HepG2 (cell line): Measurements from ENCODE around the gene DNAJC18.
A peak's percentile ranks its signal among the peaks of the same experiment; 100 is the strongest.

Source experiments
- ARNTL ChIP-seq: sonication (generic); formaldehyde crosslinking; IDR thresholded peaks from 2 replicates; pipeline ENCODE4 v1.4.0; 2020; ENCODE audit warnings: mild to moderate bottlenecking, missing genetic modification reagents
- BRCA1 ChIP-seq: sonication (generic); formaldehyde crosslinking; IDR thresholded peaks from 2 replicates; pipeline ENCODE4 v1.4.0; 2020; ENCODE audit warnings: missing genetic modification reagents
- CTCF ChIP-seq: sonication (generic); formaldehyde crosslinking; IDR thresholded peaks from 2 replicates; pipeline ENCODE4 v1.5.0; 2020; ENCODE audit warnings: mild to moderate bottlenecking, missing genetic modification reagents, moderate library complexity
- IRF2 ChIP-seq: IDR thresholded peaks from 2 replicates; pipeline ENCODE4 v1.6.1; 2018; ENCODE audit warnings: missing genetic modification reagents, missing compliant biosample characterization
- MAX ChIP-seq: IDR thresholded peaks from 2 replicates; pipeline ENCODE4 v1.6.1; 2012; ENCODE audit warnings: inconsistent platforms
- NFE2L1 ChIP-seq: sonication (generic); formaldehyde crosslinking; IDR thresholded peaks from 2 replicates; pipeline ENCODE4 v1.4.0; 2020; ENCODE audit warnings: missing genetic modification reagents, mild to moderate bottlenecking, borderline replicate concordance
- POLR2A ChIP-seq, 2 experiments: IDR thresholded peaks; 2 replicates each; pipeline ENCODE4 v1.6.1; 2011; ENCODE audit warnings: low read depth in 2 of 2, low read length in 2 of 2, mild to moderate bottlenecking in 1 of 2, moderate library complexity in 1 of 2; ENCODE audit not compliant: insufficient read depth in 1 of 2
- POLR2AphosphoS2 ChIP-seq: IDR thresholded peaks from 2 replicates; pipeline ENCODE4 v1.6.1; 2011; ENCODE audit warnings: low read depth, low read length, improper control_type of control experiment
- RAD21 ChIP-seq: fragments of 450-650 bp; formaldehyde crosslinking; IDR thresholded peaks from 2 replicates; pipeline ENCODE4 v1.5.0; 2020; ENCODE audit warnings: mild to moderate bottlenecking
- SRF ChIP-seq: IDR thresholded peaks from 2 replicates; pipeline ENCODE4 v1.6.1; 2011; ENCODE audit warnings: mild to moderate bottlenecking, low read depth, low read length, moderate library complexity
- YY1 ChIP-seq: IDR thresholded peaks from 2 replicates; pipeline ENCODE4 v1.6.1; 2011; ENCODE audit warnings: low read length, low read depth, moderate library complexity, mild to moderate bottlenecking; ENCODE audit not compliant: insufficient read depth, insufficient replicate concordance
- ZBTB14 ChIP-seq: sonication (generic); formaldehyde crosslinking; IDR thresholded peaks from 2 replicates; pipeline ENCODE4 v1.4.0; 2020; ENCODE audit warnings: missing genetic modification reagents
- ZHX1 ChIP-seq: sonication (generic); formaldehyde crosslinking; IDR thresholded peaks from 2 replicates; pipeline ENCODE4 v1.8.1; 2022; ENCODE audit warnings: low read depth, mild to moderate bottlenecking, missing genetic modification reagents
- ZNF124 ChIP-seq: sonication (generic); formaldehyde crosslinking; IDR thresholded peaks from 2 replicates; pipeline ENCODE4 v1.4.0; 2020; ENCODE audit warnings: missing genetic modification reagents

GRCh38 chr5:139403787-139404483, 35.4 kb downstream of the DNAJC18 start, which contains the start of gene SPATA24:
- no peak for TF ChIP-seq ZNF124 (CRISPR knock-in tag)
- TF ChIP-seq BRCA1: no peak
- TF ChIP-seq CTCF: peak; percentile 18; the same call in 1 of the 2 replicates
- TF ChIP-seq YY1: peak; percentile 95
- no peak for TF ChIP-seq ZBTB14
- TF ChIP-seq MAX: peak; percentile 63; the same call in 1 of the 2 replicates
- TF ChIP-seq RAD21 (CRISPR knock-in tag): no peak
- TF ChIP-seq SRF: 0 out of 2 replicates have a peak, but pooled peaks have one; percentile 40
- peak; percentile 56 to 65 for TF ChIP-seq POLR2A (IDR thresholded peaks at IDR 0.05; ENCODE audit: insufficient read depth in 1 of 2, low read depth in 2 of 2, low read length in 2 of 2)
- no peak for TF ChIP-seq ARNTL
- TF ChIP-seq ZHX1: peak; percentile 74; the same call in 1 of the 2 replicates
- no peak for TF ChIP-seq POLR2AphosphoS2
- no peak for TF ChIP-seq NFE2L1
- no peak for TF ChIP-seq IRF2 (CRISPR knock-in tag)
